SU-DHL-6 (cell line): ENCODE data around the gene TMC4.

Source experiments
- H2AFZ ChIP-seq: fragments of 200-600 bp; sonication (generic); 2 replicates; pipeline ENCODE4 v1.6.1; 2014; ENCODE audit warnings: low read depth, mild to moderate bottlenecking, moderate library complexity, mixed read lengths, antibody characterized with exemption, low read length; ENCODE audit not compliant: severe bottlenecking
- H3F3A ChIP-seq: fragments of 200-600 bp; shearing (Covaris generic); 2 replicates; pipeline ENCODE4 v1.6.0; 2016; ENCODE audit warnings: antibody characterized with exemption, mild to moderate bottlenecking; ENCODE audit not compliant: insufficient read depth
- H3K27ac ChIP-seq: fragments of 200-600 bp; sonication (generic); 2 replicates; pipeline ENCODE4 v1.5.1; 2016; ENCODE audit warnings: low read depth, mild to moderate bottlenecking, low read length, moderate library complexity, mixed read lengths
- H3K27me3 ChIP-seq: fragments of 200-600 bp; sonication (generic), shearing (Covaris generic); 2 replicates; pipeline ENCODE4 v1.6.0; 2014; ENCODE audit warnings: mild to moderate bottlenecking, low read length
- H3K36me3 ChIP-seq: fragments of 200-600 bp; sonication (generic); 2 replicates; pipeline ENCODE4 v1.6.1; 2014; ENCODE audit warnings: mild to moderate bottlenecking, low read length, mixed read lengths
- H3K4me2 ChIP-seq: fragments of 300-600, 200-600 bp; shearing (Covaris generic), sonication (generic); 2 replicates; pipeline ENCODE4 v1.6.0; 2014; ENCODE audit warnings: low read length, low read depth, mild to moderate bottlenecking; ENCODE audit not compliant: poor library complexity, severe bottlenecking
- H3K4me3 ChIP-seq: fragments of 200-600 bp; sonication (generic); 2 replicates; pipeline ENCODE4 v1.5.1; 2014; ENCODE audit warnings: antibody characterized with exemption, low read length, mild to moderate bottlenecking, mixed read lengths; ENCODE audit not compliant: insufficient read depth, poor library complexity, severe bottlenecking
- H3K79me2 ChIP-seq: fragments of 200-600 bp; sonication (generic); 2 replicates; pipeline ENCODE4 v1.6.1; 2014; ENCODE audit warnings: mild to moderate bottlenecking, low read length, moderate library complexity; ENCODE audit not compliant: insufficient read depth
- H3K9ac ChIP-seq: fragments of 200-600 bp; sonication (generic); 2 replicates; pipeline ENCODE4 v1.7.0; 2014; ENCODE audit warnings: mild to moderate bottlenecking, low read length
- H3K9me2 ChIP-seq: fragments of 200-600 bp; sonication (generic); replicated peaks from 2 replicates; pipeline ENCODE4 v1.6.1; 2014; ENCODE audit warnings: low read length; ENCODE audit not compliant: insufficient read depth
- H3K9me3 ChIP-seq: fragments of 200-600 bp; sonication (generic); 2 replicates; pipeline ENCODE4 v1.6.1; 2014; ENCODE audit warnings: low read length, mixed read lengths; ENCODE audit not compliant: insufficient read depth
- H4K20me1 ChIP-seq: fragments of 200-600 bp; sonication (generic); 2 replicates; pipeline ENCODE4 v1.6.1; 2014; ENCODE audit warnings: low read depth, mild to moderate bottlenecking, antibody characterized with exemption, low read length, moderate library complexity, mixed read lengths
- CTCF ChIP-seq: fragments of 200-600 bp; sonication (generic); IDR thresholded peaks from one replicate; pipeline ENCODE4 v1.5.1; 2017; ENCODE audit warnings: antibody characterized with exemption, mild to moderate bottlenecking, low read length, moderate library complexity; ENCODE audit not compliant: insufficient read depth, poor library complexity, severe bottlenecking
- EZH2phosphoT487 ChIP-seq: fragments of 200-600 bp; sonication (generic), shearing (Covaris generic); conservative IDR thresholded peaks from 2 replicates; pipeline ENCODE4 v1.6.1; 2018; ENCODE audit warnings: mild to moderate bottlenecking, antibody characterized with exemption, low read length, moderate library complexity, mixed read lengths

TMC4 gene

GRCh38 chr19:54121259-54121658 is 51.7 kb downstream of the TMC4 start:
- Histone ChIP-seq H3K4me2 (no peak overlapping the region), H3K36me3 (no peaks in the 10 kb centered on the region)

GRCh38 chr19:54115109-54116063 is 57.6 kb downstream of the TMC4 start, which contains the start of the genes PRPF31 and TFPT:
Gene PRPF31 (plus strand): TSS chr19:54115754. CDS start chr19:54118279, 2,525 bp downstream.
Gene TFPT (minus strand): TSS chr19:54115657. CDS start chr19:54115269, 388 bp downstream.
- Histone ChIP-seq H3K9me3 (no peaks in the 10 kb centered on the region), H3K4me2 (peak within 1 kb of the TSS; percentile 84), H3K27ac (peak within 1 kb of the TSS; percentile 72), H3K79me2 (peaks cover 32% of the 10 kb centered on the region), H3K4me3 (peak within 1 kb of the TSS; percentile 78), H3K36me3 (no peaks in the 10 kb centered on the region), H3K9me2 (no peaks in the 10 kb centered on the region), H2AFZ (peak within 1 kb of the TSS; percentile 67), H3K9ac (peak within 1 kb of the TSS; percentile 69), H3F3A (0 out of 2 replicates have a peak, but pooled peaks cover 5% of the 10 kb centered on the region), H4K20me1 (no peaks in the 10 kb centered on the region), H3K27me3 (no peaks in the 10 kb centered on the region)
- TF ChIP-seq EZH2phosphoT487: no peak
- TF ChIP-seq CTCF: no peak

More at GRCh38 chr19:54121259-54121658, 51.7 kb downstream of the TMC4 start:
- Histone ChIP-seq H3K4me3 (no peak overlapping the region), H4K20me1 (no peaks in the 10 kb centered on the region), H3K9me2 (no peaks in the 10 kb centered on the region), H3K27ac (no peak overlapping the region), H2AFZ (no peak overlapping the region), H3K9me3 (no peaks in the 10 kb centered on the region), H3F3A (no peaks in the 10 kb centered on the region), H3K27me3 (no peaks in the 10 kb centered on the region), H3K79me2 (peaks cover 13% of the 10 kb centered on the region), H3K9ac (no peak overlapping the region)
- no peak for TF ChIP-seq EZH2phosphoT487
- no peak for TF ChIP-seq CTCF

GRCh38 chr19:54114340-54115108 is 58.4 kb downstream of the TMC4 start:
- peak overlapping the region; percentile 78 for H3K4me3 ChIP-seq
- H3K27ac ChIP-seq: peak overlapping the region; percentile 72
- no peaks in the 10 kb centered on the region for H3K27me3 ChIP-seq
- H3K4me2 ChIP-seq: peak overlapping the region; percentile 84
- no peaks in the 10 kb centered on the region for H3K36me3 ChIP-seq
- no peaks in the 10 kb centered on the region for H3K9me2 ChIP-seq
- H3K9me3 ChIP-seq: no peaks in the 10 kb centered on the region
- TF ChIP-seq EZH2phosphoT487 (no peak), CTCF (no peak)
- 0 out of 2 replicates have a peak, but pooled peaks cover 5% of the 10 kb centered on the region for H3F3A ChIP-seq
- no peak overlapping the region for H2AFZ ChIP-seq
- peaks cover 32% of the 10 kb centered on the region for H3K79me2 ChIP-seq
- H3K9ac ChIP-seq: peak overlapping the region; percentile 69
- H4K20me1 ChIP-seq: no peaks in the 10 kb centered on the region
